ENCODE results near the gene SARS2. TPM values are rescaled to one million over a fixed set of nuclear protein-coding genes. Genes with fewer than 3 reads are reported as not detected.

Gene SARS2
- total RNA-seq, 2 donors from 2014 or later = 23.3 to 57.5 TPM

DNA sequence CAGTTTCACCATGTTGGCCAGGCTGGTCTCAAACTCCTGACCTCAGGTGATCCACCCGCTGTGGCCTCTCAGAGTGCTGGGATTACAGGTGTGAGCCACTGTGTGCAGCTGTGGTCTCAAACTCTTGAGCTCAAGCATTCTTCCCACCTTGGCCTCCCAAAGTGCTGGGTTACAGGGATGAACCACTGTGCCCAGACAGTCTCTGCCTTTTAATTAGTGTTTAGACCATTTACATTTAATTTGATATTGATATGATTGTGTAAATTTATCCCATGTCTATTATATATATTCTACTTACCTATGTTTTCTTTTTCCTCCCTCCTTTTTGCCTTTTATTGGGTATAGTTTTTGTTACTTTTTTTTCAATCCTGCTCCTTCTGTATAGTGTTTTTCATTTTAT, 28.9 kb downstream of the SARS2 start:
- H3K9me3 ChIP-seq = no peaks in the 10 kb centered on the region
- no peak overlapping the region for H3K4me3 ChIP-seq
- no peak overlapping the region for H3K27ac ChIP-seq
- H3K4me1 ChIP-seq (replicated peaks) = peaks cover 4% of the 10 kb centered on the region
- intact Hi-C loops (cut with DNase I) = no loop called here
- peaks cover 0 to 8% of the 10 kb centered on the region in 2 donors for H3K36me3 ChIP-seq
- no peak for DNase-seq (ENCODE audit: low spot score)
- H3K27me3 ChIP-seq (replicated peaks; ENCODE audit: insufficient read depth) = no peaks in the 10 kb centered on the region
- WGBS = 93% methylated on average over 1 of the region's 1 CpG
- no peak for TF ChIP-seq POLR2AphosphoS5 (IDR thresholded peaks at IDR 0.05)
- TF ChIP-seq CTCF (IDR thresholded peaks at IDR 0.05) = no peak
- TF ChIP-seq POLR2A (IDR thresholded peaks at IDR 0.05) = no peak

GRCh38 chr19:38900743-38901190, 29.8 kb downstream of the SARS2 start:
- no peaks in the 10 kb centered on the region for H3K27me3 ChIP-seq (replicated peaks; ENCODE audit: insufficient read depth)
- peaks cover 0 to 8% of the 10 kb centered on the region in 2 donors for H3K36me3 ChIP-seq
- peaks cover 4% of the 10 kb centered on the region for H3K4me1 ChIP-seq (replicated peaks)
- no peak for TF ChIP-seq CTCF (IDR thresholded peaks at IDR 0.05)
- peak overlapping the region in 1 of 2 donors; percentile 76 for H3K4me3 ChIP-seq
- H3K27ac ChIP-seq = peak overlapping the region in 1 of 2 donors; percentile 82
- WGBS = 35% methylated on average over 3 of the region's 3 CpGs
- intact Hi-C loops (cut with DNase I) = no loop called here
- H3K9me3 ChIP-seq = no peaks in the 10 kb centered on the region
- no peak for DNase-seq (ENCODE audit: low spot score)

DNA sequence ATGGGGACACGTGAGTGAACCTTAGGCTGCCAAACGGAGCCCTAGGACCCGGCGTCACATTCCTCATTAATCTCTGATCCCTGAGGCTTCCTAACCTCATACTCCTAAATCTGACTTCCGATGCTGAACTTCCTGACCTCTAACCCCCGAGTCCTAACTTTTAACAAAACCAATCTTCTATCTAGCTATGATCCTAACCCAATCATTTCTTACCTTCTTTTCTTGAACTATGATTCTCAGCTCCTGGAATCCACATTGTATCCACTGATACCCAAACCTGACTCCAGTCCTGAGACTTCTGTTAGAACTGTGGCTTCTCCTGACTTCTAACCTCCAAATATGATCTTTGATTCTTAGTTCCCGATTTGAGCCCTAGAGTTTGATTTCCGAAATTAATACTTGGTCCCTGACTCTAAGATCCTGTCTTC, 30.3 kb downstream of the SARS2 start:
- Histone ChIP-seq H3K27ac (peak overlapping the region; percentile 82 to 87), H3K9me3 (no peaks in the 10 kb centered on the region), H3K36me3 (peaks cover 0 to 6% of the 10 kb centered on the region in 2 donors), H3K4me3 (peak overlapping the region; percentile 76 to 85), H3K27me3 (replicated peaks; ENCODE audit: insufficient read depth) (no peaks in the 10 kb centered on the region), H3K4me1 (replicated peaks) (peaks cover 4% of the 10 kb centered on the region)
- intact Hi-C loops (cut with DNase I) = no loop called here
- under 1% methylated on average over 8 of the region's 8 CpGs for WGBS
- DNase-seq (ENCODE audit: low spot score) = no peak
- no peak for TF ChIP-seq POLR2AphosphoS5 (IDR thresholded peaks at IDR 0.05)
- no peak for TF ChIP-seq CTCF (IDR thresholded peaks at IDR 0.05)
- TF ChIP-seq POLR2A (IDR thresholded peaks at IDR 0.05) = no peak

- Histone ChIP-seq H3K9me3 (no peaks in the 10 kb centered on the region), H3K4me3 (peak within 1 kb of the TSS; percentile 76 to 85), H3K27me3 (replicated peaks; ENCODE audit: insufficient read depth) (no peaks in the 10 kb centered on the region), H3K36me3 (no peaks in the 10 kb centered on the region), H3K27ac (peak within 1 kb of the TSS; percentile 84 to 87), H3K4me1 (replicated peaks) (peaks cover 4% of the 10 kb centered on the region)
- intact Hi-C loops (cut with DNase I) = loop anchor here (5.0 kb wide), 1 partner anchor 47 kb away; no protein-coding TSS in a partner anchor
- WGBS = under 1% methylated on average over 53 of the region's 64 CpGs
- peak; percentile 100 for DNase-seq (ENCODE audit: low spot score)
- TF ChIP-seq POLR2AphosphoS5 (IDR thresholded peaks at IDR 0.05) (peak; percentile 99), POLR2A (IDR thresholded peaks at IDR 0.05) (peak; percentile 84), CTCF (IDR thresholded peaks at IDR 0.05) (no peak)
Observed at GRCh38 chr19:38899447-38900201, 30.9 kb downstream of the SARS2 start, which contains the start of the genes NFKBIB and SIRT2. TSS of gene NFKBIB (plus strand) at chr19:38899969. CDS start at chr19:38900033, 64 bp downstream. TSS of gene SIRT2 (minus strand) at chr19:38899618. CDS start at chr19:38899521, 97 bp downstream.

Data from prostate gland (tissue), 2 donors.